GM18873 (cell line): ENCODE measurements around the gene LRPAP1.
A peak's percentile ranks its signal among the peaks of the same experiment; 100 is the strongest.
"Not testable (repeated sequence)": the region's sequence is repeated elsewhere in the genome, so short reads cannot be mapped to it uniquely, and the experiment has no call there.

Experiments used
- ATAC-seq: cut with Tn5 transposase; IDR thresholded peaks from one replicate; pipeline ENCODE4 v1.9.1; 2021; ENCODE audit warnings: mild to moderate bottlenecking, moderate library complexity, moderate number of reproducible peaks; ENCODE audit not compliant: unreplicated experiment, low FRiP score

Gene LRPAP1, protein sequence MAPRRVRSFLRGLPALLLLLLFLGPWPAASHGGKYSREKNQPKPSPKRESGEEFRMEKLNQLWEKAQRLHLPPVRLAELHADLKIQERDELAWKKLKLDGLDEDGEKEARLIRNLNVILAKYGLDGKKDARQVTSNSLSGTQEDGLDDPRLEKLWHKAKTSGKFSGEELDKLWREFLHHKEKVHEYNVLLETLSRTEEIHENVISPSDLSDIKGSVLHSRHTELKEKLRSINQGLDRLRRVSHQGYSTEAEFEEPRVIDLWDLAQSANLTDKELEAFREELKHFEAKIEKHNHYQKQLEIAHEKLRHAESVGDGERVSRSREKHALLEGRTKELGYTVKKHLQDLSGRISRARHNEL

DNA sequence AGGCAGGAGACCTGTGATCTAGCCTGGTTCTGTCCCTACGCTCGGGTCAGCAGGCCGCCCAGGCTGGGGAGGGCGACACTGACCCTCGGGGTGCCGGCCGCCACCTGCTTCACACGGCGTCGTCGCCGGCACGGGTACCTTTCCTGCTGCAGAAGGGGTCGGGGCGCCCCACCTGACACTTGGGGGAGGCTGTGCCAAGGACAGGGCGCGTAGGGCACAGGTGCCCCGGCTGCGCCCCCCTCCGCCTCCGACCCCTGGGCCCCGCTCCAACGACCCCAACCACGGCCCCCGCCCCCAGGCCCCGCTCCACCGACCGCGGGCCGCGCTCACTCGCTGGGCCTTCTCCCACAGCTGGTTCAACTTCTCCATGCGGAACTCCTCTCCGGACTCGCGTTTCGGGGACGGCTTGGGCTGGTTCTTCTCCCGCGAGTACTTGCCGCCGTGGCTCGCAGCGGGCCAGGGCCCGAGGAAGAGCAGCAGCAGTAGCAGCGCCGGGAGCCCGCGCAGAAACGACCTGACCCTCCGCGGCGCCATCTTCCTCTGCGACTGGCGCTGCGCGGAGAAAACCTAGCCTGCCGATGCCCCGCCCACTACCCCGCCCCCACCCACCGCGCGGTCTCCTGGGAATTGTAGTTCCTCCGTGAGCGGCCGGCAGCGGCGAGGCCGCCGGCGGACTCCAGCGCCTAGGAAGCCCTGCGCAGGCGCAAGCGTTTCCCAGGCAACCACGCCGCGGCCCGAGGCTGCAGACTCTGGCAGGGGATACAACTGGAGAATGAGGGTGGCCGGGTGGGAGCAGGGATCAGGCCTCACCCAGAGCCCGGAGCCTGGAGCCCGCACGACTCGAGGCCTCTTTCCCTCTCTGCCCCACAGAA, at the start of gene LRPAP1:
LRPAP1 (minus strand) TSS at position 544 of the 872 bp plus-strand sequence; CDS start at position 534, 10 bp downstream.
- ATAC-seq: peak; percentile 55

DNA sequence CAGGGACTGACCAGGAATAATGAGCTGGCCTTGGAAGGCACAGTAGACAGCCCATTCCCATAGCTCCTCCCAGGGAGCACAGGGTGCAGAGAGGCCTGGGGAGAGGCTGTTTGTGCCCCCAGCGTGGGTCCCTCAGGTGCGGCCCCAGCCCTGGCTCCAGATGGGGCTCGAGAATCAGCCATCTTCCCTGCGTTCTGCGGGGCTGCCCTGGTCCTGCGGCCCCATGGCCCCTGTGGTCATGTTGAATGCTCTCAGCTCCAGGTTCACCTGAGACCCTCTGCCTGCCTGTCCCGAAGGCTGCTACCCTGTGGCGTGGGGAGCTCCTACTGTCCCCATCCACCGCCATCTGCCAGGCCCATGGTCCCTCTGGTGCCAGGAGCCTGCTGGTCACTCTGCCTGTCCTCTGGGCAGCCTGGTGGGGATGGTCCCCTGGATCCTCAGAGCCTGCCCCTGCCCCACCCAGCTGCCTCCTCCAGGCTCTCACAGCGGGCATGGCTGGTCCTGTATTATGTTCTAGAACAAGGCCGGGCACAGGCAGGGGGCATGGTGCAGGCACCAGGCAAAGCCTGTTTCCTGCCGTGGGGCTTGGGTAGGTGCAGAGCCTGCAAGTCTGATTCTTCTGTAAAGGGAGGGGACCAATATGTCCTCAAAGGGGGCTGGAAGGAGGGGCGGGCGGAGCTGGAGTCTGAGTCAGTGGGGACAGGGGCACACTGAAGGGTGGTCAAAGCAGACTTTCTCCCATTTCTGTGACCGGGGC, 49.3 kb upstream of the LRPAP1 start:
- not testable (repeated sequence) for ATAC-seq

DNA sequence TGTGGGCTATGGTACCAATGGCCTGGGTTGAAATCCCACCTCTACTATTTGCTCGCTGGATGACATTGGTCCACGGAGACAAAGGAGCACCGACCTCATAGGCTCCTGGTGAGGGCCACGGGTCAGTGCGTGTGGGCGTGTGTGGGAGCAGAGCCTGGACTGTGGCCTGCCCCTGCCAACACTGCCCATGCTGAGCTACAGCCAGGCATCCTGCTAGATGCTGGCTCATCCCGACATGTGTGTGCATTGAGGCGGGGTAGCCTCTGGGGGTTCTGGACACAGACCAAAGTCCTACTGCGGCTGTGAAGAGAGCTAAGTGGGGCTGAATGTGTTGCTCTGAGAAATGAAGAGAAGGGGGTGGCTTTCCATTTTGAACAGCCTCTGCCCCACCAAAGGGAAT, 48.6 kb upstream of the LRPAP1 start:
- ATAC-seq: not testable (repeated sequence)

DNA sequence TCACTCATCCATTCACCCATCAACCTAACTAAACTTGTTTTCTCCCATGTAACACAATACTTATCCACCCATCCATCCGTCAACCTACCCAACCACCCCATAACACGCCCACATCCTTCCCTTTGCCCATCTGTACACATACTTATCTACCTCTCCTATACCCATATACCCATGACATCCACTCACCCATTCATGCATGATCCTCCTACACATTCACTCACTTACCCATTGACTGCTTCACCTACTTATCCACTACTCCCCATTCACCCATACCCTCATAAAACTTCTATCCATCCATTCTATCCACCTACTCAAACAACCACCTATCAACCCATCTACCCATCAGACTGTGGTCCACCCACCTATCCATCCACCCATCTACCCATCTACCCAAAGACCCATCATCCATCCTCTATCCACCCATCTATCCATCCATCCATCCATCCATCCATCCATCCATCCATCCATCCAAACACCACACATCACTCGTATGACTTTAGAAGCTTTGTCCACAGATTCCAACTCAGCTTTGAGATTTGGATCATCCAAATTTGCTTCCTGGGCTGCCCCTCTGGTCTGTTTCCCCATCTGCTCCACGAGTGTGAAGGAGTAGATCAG, 46.4 kb upstream of the LRPAP1 start:
- not testable (repeated sequence) for ATAC-seq

DNA sequence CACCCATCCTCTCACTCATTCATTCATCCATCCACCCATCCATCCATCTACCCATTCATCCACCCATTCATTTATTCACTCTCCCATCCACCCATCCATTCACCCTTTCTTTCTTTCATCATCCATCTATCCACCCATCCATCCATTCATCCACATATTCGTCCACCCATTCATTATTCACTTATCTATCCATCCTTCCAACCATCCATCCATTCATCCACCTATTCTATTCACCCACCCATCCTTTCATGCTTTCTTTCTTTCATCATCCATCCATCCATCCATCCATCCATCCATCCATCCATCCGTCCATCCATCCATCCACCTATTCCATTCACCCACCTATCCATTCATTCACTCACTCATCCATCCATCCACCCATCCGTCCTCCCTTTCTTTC, 45.8 kb upstream of the LRPAP1 start:
- not testable (repeated sequence) for ATAC-seq

DNA sequence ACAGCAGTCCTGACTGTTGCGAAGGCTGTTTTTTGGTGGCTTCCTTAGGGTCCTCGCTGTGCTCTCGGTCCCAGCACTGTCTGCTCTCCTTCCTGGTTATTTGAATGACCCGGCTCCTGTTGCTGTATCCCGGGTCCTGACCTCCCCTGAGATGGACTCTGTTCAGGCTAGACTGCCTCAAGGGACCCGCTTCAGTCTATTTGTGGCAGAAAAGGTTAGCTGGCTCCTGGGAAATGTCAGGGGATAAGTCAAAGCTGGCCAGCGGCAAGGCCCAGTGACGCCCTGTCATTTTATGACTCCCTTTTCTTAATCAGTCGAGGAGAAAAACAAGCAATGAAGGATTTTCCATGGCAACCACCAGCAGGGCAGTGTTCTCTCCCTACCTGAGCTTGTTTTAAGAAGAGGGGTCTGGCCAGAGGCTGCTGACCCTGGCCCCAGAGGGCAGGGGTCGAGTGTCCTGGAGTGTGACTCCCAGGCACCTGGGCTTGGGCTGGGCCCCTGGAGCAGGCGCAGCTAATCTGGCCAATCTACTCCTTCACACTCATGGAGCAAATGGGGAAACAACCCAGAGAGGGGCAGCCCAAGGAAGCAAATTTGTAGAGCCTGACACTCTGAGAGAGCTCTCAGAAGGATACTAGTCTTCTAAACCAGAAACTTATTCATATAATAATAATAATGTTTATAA, 45.1 kb upstream of the LRPAP1 start:
- ATAC-seq: not testable (repeated sequence)

DNA sequence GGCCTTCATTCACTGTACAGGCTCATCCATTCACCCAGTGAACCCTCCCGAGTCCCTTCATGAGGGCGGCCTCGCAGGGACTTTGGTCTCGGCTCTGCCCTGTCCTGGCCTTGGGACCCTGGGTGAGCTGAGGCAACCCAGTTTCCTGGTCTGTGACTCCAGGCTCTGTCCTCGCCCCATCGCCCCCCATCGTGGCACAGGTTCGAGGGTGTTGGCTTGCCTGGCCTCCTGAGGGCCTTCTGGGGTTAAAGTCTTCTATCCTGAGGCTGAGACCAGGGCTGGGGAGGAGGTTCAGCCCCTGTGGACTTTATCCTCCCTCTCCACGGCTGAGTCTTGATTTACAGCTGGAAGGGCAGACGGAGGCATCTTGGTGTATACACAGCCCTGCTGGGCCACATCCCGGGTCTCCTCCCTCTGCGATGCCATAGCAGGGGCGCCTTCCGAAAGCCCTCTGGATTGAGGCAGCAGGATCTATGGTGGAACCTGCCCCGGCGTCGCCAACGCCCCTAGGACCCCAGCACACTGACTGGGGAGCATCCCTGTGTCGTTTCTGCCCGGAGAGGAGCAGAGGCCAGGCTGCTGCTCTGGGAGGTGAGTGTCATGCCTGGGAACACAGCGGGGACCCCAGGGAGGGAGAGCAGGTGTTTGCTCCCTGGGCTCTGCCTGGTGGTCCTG, 44.4 kb upstream of the LRPAP1 start:
- not testable (repeated sequence) for ATAC-seq

DNA sequence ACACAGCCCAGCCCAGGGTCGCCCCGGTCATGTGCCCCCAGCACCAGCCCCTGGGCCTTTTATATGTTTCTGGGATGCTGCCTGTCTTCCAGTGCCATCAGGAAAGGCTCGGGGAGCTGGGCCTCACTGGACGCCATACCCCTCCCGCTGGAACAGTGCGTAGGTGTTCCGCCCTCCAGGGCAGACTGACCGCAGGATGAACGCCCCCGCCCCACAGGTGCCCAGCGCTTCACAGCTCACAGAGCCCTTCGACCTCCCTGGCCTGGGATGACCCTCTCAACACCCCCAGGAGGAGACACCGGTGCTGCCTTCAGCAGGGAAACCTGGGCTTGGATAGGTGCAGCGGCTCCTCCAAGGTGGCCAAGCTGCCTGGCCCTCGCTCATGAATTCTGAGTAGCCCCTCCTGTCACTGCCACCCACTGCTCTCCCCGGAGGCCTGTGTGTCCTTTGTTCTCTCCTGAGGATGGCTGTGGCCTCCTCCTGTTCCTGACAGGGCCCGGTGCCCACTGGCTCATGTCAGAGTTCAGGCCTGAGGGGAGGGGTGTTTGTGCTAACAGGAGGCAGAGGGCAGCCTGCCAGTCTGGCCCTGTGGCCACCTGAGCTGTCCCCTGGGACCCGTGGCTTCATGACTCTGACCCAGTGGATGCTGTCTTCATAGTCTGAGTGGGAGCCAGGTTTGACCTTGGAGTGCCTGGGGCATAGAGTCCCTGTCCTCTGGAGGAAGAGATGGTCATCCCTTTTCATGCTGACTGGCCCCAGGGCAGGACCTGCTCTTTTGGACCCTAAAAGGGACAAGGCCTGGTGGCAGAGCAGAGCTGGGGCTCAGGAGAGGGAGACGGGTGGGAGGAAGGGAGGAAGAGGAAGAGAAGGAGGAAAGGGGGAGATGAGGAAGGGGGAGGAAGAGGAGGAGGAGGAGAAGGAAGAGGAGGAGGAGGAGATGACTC, 43.5 kb upstream of the LRPAP1 start:
- not testable (repeated sequence) for ATAC-seq

DNA sequence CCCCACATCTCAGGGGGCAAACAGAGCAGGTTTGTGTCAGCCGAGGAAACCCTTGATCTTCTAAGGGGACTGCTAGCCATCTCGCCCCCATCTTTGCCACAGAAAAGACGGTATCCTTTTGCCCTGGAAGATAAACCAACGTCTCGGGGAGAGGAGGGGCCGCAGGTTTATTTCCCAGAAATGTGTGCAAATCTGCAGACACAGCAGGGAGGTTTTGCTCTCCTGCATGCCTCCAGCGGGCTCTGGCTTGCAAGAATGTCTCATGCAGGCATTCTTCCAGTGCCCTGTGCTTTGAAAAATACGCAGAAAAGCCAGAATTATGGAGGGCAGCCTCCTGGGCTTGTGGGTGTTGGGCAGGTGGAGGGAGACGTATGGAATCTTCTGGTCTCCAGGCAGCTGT, 42.6 kb upstream of the LRPAP1 start:
- ATAC-seq: not testable (repeated sequence)

DNA sequence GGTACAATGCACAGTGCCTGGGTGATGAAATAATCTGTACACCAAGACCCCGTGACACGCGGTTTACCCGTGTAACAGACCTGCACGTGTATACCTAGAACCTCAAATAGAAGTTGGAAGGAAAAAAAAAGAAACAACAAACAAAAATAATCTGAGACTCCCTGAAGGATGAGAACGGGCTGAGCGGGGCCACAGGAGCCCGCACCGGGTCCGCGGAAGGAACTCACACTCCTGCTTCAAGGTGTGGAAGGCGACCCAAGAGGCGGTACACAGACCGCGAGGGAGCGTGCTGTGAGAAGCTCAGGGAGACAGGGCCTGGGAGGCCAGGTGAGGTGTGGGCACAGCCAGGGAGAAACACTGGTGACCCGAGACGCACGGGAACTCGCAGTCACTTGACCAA, 42.1 kb upstream of the LRPAP1 start:
- not testable (repeated sequence) for ATAC-seq

DNA sequence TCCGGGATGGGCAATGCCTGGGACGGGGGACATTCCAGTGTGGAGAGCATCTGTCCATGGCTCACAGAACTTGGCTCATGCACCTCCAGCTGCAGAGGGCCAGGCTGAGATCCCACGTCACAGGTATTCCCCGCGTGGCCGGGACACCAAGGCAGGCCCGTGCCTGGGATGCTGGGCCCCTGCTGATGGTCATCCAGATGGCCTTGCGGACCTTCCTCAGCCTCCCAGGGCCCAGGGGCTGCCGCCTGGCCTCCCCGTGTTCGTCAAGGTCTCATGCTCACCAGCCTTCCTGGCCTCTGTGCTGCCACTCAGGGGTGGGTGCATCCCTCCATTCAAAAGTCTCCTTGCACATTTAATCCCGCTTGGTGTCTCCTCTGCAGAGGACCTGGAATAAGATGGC, 40.9 kb upstream of the LRPAP1 start:
- no peak for ATAC-seq

DNA sequence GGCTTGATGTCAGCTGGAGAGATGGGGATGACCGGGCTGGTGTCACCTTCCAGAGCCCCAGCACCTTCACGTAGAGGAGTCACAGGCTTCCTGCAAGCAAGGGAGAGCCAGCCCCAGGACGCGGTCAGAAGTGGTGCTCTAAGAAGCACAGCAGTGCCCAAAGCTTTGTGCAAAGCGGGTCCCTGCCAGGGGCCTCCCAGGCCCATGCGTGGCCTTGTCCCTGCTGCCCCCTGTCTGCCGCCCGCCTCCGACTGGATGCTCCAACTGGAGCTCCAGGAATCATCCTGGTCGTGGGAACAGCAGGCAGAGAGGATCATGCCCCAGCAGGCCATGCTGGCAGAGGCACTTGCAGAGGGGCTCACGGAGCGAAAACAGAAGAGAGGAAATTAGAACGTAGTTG, 40.1 kb upstream of the LRPAP1 start:
- ATAC-seq: no peak

DNA sequence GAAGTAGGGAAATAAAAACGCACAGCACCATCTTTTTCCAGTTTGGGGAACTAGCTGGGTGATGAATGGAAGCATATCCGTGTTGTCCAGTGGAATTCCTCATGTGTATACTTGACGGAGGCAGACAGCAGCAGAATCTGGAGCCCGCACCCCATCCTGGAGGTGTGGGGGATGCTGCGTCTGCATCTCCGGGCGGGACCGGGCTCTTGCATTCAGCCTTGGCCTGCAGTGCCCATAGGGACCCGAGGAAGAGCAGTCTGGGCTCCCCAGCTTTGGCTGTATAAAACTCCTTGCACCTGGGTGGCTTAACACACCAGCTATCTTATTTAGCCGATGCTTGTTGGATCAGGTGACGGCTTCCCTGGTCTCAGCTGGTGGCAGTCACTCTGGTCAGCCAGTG, 39.7 kb upstream of the LRPAP1 start:
- no peak for ATAC-seq

DNA sequence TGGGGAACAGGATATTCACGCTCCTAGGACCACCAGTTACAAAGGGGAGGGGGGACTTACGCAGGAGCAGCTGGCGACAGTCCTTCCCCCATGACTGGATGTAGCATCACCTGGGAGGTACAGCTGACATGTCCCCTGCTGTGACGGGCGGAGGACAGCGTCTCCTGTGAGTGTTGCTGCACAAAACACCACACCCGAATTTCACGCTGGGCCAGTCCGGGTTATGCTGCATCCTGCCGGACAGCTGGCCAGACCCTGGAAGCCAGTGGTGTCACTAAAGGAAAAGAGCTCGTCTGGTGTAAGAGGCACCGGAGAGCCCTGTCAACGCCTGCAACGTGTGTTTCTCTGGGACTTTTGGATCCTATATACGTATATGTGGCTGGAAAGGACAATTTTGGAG, 38.7 kb upstream of the LRPAP1 start:
- not testable (repeated sequence) for ATAC-seq

DNA sequence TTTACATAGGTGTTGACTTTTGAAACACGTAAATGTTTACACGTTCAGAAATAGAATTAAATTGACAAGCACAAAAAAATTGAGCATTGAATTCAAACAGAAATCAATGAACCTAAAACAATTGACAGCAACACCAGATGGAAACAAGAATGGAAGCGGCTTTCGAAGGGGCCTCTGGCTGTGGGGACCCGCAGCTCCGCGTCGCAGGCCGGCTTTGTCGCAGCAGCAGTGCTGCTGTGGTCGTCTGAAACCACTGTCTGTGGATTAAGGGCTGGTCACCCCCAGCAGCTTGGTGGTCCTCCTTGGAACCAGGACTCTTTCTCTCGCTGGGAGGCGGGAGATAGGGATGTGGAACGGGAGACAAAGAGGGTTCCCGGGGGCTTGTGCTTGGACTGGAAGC, 37.4 kb upstream of the LRPAP1 start:
- not testable (repeated sequence) for ATAC-seq

DNA sequence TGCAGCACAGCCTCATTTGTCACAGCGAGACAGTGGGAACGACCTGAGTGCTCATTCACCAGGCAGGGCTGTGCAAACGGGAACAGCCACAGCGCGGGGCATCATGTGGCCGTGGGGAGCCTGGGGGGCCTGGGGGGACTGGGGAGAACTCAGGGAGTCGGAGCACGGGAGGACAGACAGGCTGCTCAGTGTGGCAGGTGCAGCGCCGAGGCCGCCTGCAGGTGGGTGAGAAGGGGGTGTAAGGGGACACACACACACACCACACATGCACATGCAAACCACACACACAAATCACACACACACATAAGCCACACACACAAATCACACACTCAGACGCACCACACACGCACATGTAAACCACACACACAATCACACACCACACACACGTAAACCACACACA, 34.5 kb upstream of the LRPAP1 start:
- ATAC-seq: not testable (repeated sequence)

DNA sequence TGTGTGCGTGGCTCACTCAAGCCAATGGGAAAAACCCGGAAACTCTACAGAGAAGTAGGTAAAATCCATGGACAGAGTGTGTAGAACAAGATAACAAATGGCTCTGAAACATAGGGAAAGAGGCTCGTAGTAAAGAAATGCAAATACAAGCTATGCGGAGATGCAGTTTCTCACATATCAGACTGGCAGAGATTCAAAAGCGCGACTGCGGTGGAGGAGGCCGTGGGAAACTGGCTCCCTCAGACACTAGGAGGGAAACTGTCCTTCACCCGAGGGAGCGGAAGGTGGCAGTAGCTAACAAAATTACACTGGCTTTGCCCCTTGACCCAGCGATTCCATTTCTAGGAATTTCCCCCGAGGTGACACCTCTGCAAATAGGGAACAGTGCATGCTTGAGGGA, 34.1 kb upstream of the LRPAP1 start:
- not testable (repeated sequence) for ATAC-seq

DNA sequence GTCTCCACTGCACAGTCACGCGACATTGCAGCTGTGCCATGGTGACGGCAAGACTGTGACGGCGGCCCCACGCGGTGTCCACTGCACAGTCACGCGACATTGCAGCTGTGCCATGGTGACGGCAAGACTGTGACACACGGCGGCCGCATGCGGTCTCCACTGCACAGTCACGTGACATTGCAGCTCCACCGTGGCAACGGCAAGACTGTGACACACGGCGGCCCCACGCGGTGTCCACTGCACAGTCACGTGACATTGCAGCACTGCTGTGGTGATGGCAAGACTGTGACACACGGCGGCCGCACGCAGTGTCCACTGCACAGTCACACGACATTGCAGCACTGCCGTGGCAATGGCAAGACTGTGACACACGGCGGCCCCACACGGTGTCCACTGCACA, 32.7 kb upstream of the LRPAP1 start:
- not testable (repeated sequence) for ATAC-seq
